Measurements from ENCODE around the gene MKLN1.
"Not testable (repeated sequence)": the region's sequence is repeated elsewhere in the genome, so short reads cannot be mapped to it uniquely, and the experiment has no call there.

Gene MKLN1

DNA sequence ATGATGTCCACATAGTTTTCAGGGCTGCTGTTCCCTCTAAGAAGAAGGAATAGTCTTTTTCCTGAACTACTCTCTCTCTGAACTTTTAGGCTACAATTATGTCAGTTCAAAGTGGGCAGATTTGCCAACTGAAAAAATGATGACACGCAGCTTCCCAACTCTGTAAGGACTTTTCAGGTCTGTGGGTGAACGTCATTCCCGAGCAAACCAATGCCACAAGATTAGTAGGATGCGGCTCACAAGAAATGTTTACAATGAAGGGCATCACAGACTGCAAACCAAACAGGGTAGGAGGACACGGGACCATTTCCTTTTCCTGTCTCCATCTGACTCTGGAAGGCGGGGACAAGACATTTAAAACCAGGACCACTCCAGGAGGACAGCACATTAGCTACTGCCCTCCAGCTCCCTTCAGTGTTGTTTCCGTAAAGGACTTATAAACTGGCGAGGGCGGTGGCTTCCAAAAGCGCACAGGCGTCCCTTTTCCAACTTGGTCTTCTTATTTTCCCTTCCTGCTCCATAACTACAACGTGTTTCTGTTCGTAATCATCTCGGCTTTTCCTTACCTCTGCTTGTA lies 539 bp upstream of the MKLN1 start:
- peak overlapping the region; percentile 94 for H3K4me3 ChIP-seq (replicated peaks; ENCODE audit: low read depth, low read length)
- DNase-seq (ENCODE audit: low read depth) = peak; percentile 84
- TF ChIP-seq, protein P1, sequence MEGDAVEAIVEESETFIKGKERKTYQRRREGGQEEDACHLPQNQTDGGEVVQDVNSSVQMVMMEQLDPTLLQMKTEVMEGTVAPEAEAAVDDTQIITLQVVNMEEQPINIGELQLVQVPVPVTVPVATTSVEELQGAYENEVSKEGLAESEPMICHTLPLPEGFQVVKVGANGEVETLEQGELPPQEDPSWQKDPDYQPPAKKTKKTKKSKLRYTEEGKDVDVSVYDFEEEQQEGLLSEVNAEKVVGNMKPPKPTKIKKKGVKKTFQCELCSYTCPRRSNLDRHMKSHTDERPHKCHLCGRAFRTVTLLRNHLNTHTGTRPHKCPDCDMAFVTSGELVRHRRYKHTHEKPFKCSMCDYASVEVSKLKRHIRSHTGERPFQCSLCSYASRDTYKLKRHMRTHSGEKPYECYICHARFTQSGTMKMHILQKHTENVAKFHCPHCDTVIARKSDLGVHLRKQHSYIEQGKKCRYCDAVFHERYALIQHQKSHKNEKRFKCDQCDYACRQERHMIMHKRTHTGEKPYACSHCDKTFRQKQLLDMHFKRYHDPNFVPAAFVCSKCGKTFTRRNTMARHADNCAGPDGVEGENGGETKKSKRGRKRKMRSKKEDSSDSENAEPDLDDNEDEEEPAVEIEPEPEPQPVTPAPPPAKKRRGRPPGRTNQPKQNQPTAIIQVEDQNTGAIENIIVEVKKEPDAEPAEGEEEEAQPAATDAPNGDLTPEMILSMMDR (IDR thresholded peaks at IDR 0.05; ENCODE audit: low read length, missing control alignments) = no peak

DNA sequence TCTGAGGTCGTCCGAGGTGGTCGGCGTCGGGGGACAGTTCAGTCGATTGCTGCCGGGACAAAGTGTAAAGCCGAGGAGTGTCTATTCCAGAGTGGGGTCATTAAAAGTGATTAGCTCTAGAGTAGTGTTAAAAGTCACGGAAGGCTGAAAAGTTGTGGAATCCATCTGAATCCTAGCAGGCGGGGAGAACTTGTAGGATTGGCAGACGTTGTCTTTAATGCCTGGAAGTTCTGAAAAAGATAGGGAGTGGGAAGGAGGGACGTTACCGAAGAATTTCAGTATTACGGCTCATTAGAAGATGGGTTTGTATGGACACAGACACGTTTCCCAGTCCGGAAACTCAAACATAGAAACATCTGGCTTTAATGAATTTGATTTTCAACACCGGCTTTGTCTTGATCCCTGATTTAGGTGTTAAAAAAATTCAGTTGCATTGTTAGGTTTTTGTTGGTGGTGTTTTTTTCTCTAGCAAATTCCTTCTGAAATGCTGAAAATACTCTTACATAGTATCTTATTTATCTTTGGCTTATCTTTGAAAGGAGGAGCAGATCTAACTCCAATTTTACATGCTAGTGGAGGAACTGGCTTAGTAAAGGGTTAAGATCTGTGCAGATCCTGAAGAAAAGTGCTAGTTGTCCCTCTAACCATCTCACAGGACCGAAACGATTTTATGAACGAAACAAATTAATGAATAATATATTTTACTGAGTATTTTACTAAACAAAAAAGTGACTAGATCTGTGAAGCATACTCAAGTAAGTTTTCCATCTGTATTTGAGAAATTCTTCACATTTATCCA lies 900 bp downstream of the MKLN1 start:
- peak overlapping the region; percentile 94 for H3K4me3 ChIP-seq (replicated peaks; ENCODE audit: low read depth, low read length)
- TF ChIP-seq, protein P1 (IDR thresholded peaks at IDR 0.05; ENCODE audit: low read length, missing control alignments) = no peak
- DNase-seq (ENCODE audit: low read depth) = peak; percentile 42

DNA sequence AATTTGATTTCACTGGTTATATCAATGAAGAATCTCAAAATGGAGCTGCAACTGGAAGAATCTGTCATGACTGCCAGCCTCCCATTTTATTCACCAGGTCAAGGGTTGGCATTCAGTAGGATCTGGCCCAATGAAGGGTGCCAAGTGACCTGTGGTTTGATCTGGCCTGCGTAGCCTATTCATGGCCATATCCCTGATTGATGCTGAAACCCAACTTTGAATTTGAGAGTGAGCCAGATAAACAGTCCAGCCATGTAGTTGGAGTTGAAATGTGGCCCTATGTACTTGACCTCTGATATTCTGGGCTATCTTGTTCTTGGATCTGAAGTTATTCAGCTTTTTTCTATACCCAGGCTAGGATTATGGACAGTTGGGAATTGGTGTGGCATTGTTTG lies 1.5 kb downstream of the MKLN1 start:
- peak; percentile 8 for DNase-seq (ENCODE audit: low read depth)
- peak overlapping the region; percentile 94 for H3K4me3 ChIP-seq (replicated peaks; ENCODE audit: low read depth, low read length)
- TF ChIP-seq, protein P1 (IDR thresholded peaks at IDR 0.05; ENCODE audit: low read length, missing control alignments) = no peak

DNA sequence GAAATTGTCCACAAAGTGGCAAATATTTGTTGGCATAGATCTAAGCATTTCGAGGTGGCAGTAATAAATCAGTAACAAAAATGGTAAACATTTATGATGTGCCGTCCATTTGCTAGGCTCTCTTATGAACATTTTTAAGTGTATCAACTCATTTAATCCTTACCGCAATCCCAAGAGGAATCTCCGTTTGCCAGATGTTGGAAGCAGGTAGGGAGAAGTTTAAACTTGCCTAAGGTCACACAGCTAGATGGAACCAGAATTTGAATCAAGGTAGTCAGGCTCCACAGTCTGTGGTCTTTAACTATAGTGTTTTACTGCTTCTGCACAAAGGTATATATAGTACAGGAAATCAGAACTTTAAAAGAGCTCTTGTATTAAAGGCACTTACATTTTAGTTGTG lies 2.6 kb downstream of the MKLN1 start:
- H3K4me3 ChIP-seq (replicated peaks; ENCODE audit: low read depth, low read length) = no peak overlapping the region
- TF ChIP-seq, protein P1 (IDR thresholded peaks at IDR 0.05; ENCODE audit: low read length, missing control alignments) = no peak

DNA sequence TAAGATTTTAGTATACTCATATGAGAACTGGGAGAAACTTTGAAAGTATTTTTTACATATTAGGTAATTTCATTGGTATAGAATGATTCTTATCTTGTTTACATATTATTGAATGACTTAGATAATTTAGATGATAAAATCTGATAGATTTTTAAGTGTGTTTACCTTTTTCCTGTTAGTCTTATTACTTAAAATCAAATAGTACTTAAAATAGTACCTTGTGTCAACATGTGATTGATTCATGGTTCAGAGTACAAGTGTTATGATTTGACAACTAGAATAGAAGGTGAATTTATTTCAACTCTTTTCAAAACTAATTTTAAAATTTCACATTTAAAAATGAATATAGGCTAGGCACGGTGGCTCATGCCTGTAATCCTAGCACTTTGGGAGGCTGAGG lies 4.1 kb downstream of the MKLN1 start:
- TF ChIP-seq, protein P1 (IDR thresholded peaks at IDR 0.05; ENCODE audit: low read length, missing control alignments) = no peak
- H3K4me3 ChIP-seq (replicated peaks; ENCODE audit: low read depth, low read length) = no peak overlapping the region
- DNase-seq (ENCODE audit: low read depth) = no peak

More for the DNA sequence above, 2.6 kb downstream of the MKLN1 start:
- DNase-seq (ENCODE audit: low read depth) = no peak

DNA sequence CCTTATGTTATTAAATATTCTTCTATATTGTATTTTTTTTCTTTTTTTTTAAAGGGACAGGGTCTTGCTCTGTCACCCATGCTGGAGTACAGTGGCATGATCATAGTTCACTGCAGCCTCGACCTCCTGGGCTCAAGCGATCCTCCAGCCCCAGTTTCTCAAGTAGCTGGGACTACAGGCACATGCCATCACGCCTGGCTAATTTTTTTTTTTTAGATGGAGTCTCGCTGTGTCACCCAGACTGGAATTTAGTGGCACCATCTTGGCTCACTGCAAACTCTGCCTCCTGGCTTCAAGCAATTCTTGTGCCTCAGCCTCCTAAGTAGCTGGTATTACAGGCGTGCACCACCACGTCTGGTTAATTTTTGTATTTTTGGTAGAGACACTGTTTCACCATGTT lies 5.1 kb downstream of the MKLN1 start:
- DNase-seq (ENCODE audit: low read depth) = not testable (repeated sequence)

DNA sequence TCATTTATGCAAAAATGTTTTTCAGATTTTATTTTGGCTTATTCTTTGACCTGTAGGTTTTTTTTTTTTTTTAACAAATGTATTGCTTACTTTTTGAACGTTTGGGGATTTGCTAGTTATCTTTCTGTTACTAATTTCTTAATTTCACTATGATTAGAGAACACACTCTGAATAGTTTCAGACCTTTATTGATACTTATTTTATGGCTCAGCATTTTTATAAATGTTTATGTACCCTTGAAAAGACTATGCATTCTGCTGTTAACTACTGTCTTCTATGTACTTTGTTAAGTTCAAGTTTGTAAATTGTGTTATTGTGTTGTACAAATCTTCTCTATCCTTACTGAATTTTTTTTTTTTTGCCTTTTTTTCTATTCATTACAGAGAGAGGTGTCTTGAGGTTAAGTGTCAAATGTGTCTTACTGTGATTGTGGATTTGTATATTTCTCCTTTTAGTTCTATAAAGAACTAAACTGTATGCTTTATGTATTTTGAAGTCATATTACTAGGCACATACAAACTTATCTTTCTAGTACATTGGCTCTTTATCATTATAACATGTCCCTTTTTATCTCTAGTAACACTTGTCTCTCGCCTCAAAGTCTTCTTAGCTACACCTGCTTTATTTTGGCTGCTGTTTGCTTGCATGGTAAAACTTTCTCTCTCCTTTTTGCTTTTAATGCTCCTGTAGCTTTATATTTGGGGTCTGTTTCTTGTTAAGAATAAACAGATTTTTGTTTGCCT lies 8.1 kb downstream of the MKLN1 start:
- DNase-seq (ENCODE audit: low read depth) = no peak
- no peak overlapping the region for H3K4me3 ChIP-seq (replicated peaks; ENCODE audit: low read depth, low read length)
- TF ChIP-seq, protein P1 (IDR thresholded peaks at IDR 0.05; ENCODE audit: low read length, missing control alignments) = no peak

More for the DNA sequence above, 5.1 kb downstream of the MKLN1 start:
- not testable (repeated sequence) for H3K4me3 ChIP-seq (replicated peaks; ENCODE audit: low read depth, low read length)
